B cell (primary cell): ENCODE results near the gene IGFL2. TPM values are rescaled to one million over a fixed set of nuclear protein-coding genes. Genes with fewer than 3 reads are reported as not detected.

ENCODE experiments used
- ATAC-seq: fragments of 200-7000 bp; cut with Tn5 transposase; one replicate; pipeline ENCODE4 v1.10.0; 2021; ENCODE audit warnings: low read depth, mild to moderate bottlenecking, moderate number of reproducible peaks, moderate library complexity
- CTCF ChIA-PET: fragments of 350-600 bp; sonication (Branson Sonifier 250); formaldehyde crosslinking; loops from one replicate; lab custom pipeline; 2021; ENCODE audit warnings: antibody characterized with exemption, inconsistent platforms; lab: Charles Lee
- POLR2A ChIA-PET: fragments of 350-600 bp; sonication (Branson Sonifier 250); formaldehyde crosslinking; loops from one replicate; lab custom pipeline; 2021; ENCODE audit warnings: antibody characterized with exemption; lab: Charles Lee
- DNase-seq: peaks from one replicate; pipeline ENCODE4 v3.0.0; 2013
- H2AFZ ChIP-seq: 2 replicates; pipeline ENCODE4 v1.6.1; 2012; ENCODE audit warnings: mild to moderate bottlenecking, low read depth, low read length; ENCODE audit not compliant: insufficient read depth, poor library complexity, severe bottlenecking
- H3K27ac ChIP-seq, 2 donors: 1 replicate in 1 of 2; 2 replicates in 1 of 2; pipeline ENCODE4 v1.5.1; 2012 to 2013; ENCODE audit warnings: low read length in 2 of 2, mild to moderate bottlenecking in 2 of 2, moderate library complexity in 1 of 2
- H3K27me3 ChIP-seq, 4 experiments: fragments of 200-600 bp in 1 of 4; sonication (generic) in 1 of 4; replicated peaks in 1 of 4; 1 replicate in 2 of 4; 2 replicates in 2 of 4; pipeline versions ENCODE4 v1.6.1 to v1.7.0; 2013 to 2016; ENCODE audit warnings: low read length in 3 of 4, mild to moderate bottlenecking in 2 of 4, mixed read lengths in 1 of 4, moderate library complexity in 1 of 4; ENCODE audit not compliant: insufficient read depth in 4 of 4, control insufficient read depth in 3 of 4; ENCODE audit errors: control extremely low read depth in 1 of 4
- H3K36me3 ChIP-seq, 2 experiments: replicated peaks in 1 of 2; 1 replicate in 1 of 2; 2 replicates in 1 of 2; pipeline versions ENCODE4 v1.6.1 to v1.7.1; 2013; ENCODE audit warnings: low read length in 1 of 2; ENCODE audit not compliant: insufficient read depth in 2 of 2, control insufficient read depth in 1 of 2; ENCODE audit errors: control extremely low read depth in 1 of 2, extremely low read depth in 1 of 2
- H3K4me1 ChIP-seq, 2 donors: fragments of 200-600 bp in 1 of 2; sonication (generic) in 1 of 2; 1 replicate in 1 of 2; 2 replicates in 1 of 2; pipeline versions ENCODE4 v1.5.1 to v1.6.1; 2013 to 2017; ENCODE audit warnings: low read length in 2 of 2; ENCODE audit not compliant: control insufficient read depth in 2 of 2, insufficient read depth in 2 of 2
- H3K4me2 ChIP-seq: replicated peaks from 2 replicates; pipeline ENCODE3; 2012; ENCODE audit warnings: mild to moderate bottlenecking, low read depth, low read length; ENCODE audit not compliant: poor library complexity, severe bottlenecking
- H3K4me3 ChIP-seq, 5 experiments: fragments of 200-600 bp in 1 of 5; sonication (generic) in 1 of 5; 1 replicate in 3 of 5; 2 replicates in 2 of 5; pipeline versions ENCODE4 v1.5.1 to v1.7.0; 2011 to 2016; ENCODE audit warnings: low read length in 4 of 5, mild to moderate bottlenecking in 4 of 5, low read depth in 2 of 5, control low read depth in 1 of 5, moderate library complexity in 1 of 5; ENCODE audit not compliant: insufficient read depth in 1 of 5; ENCODE audit errors: control extremely low read depth in 1 of 5, extremely low read depth in 1 of 5
- H3K79me2 ChIP-seq: fragments of 200-600 bp; sonication (generic); one replicate; pipeline ENCODE4 v1.6.0; 2016; ENCODE audit warnings: low read length; ENCODE audit not compliant: control insufficient read depth, insufficient read depth
- H3K9ac ChIP-seq: fragments of 200-600 bp; sonication (generic); 2 replicates; pipeline ENCODE4 v1.6.1; 2017; ENCODE audit warnings: mild to moderate bottlenecking, low read length, moderate library complexity
- H3K9me3 ChIP-seq, 3 donors: one replicate each; pipeline versions ENCODE4 v1.6.1 to v1.7.1; 2013; ENCODE audit warnings: low read length in 2 of 3; ENCODE audit not compliant: control insufficient read depth in 2 of 3, insufficient read depth in 1 of 3; ENCODE audit errors: control extremely low read depth in 1 of 3
- H4K20me1 ChIP-seq: 2 replicates; pipeline ENCODE4 v1.6.0; 2012; ENCODE audit warnings: mild to moderate bottlenecking, low read length; ENCODE audit not compliant: insufficient read depth, control insufficient read depth, poor library complexity, severe bottlenecking
- H3K27ac Mint-ChIP-seq: one replicate; pipeline ENCODE4 v1.8.0; 2021; ENCODE audit warnings: mixed read lengths
- H3K27me3 Mint-ChIP-seq: one replicate; pipeline ENCODE4 v1.8.0; 2021; ENCODE audit warnings: mixed read lengths
- H3K4me1 Mint-ChIP-seq: one replicate; pipeline ENCODE4 v1.8.0; 2021; ENCODE audit warnings: mixed read lengths
- H3K4me3 Mint-ChIP-seq: one replicate; pipeline ENCODE4 v1.8.0; 2021; ENCODE audit warnings: mixed read lengths
- H3K9me3 Mint-ChIP-seq: one replicate; pipeline ENCODE4 v1.8.0; 2022; ENCODE audit warnings: mixed read lengths; ENCODE audit not compliant: insufficient read depth
- CTCF ChIP-seq: fragments of 200-600 bp; IDR thresholded peaks from one replicate; pipeline ENCODE4 v1.8.0; 2022; ENCODE audit warnings: antibody characterized with exemption, mild to moderate bottlenecking
- EZH2 ChIP-seq: IDR thresholded peaks from 2 replicates; pipeline ENCODE4 v1.6.1; 2012; ENCODE audit warnings: borderline replicate concordance, low read depth, mild to moderate bottlenecking, moderate library complexity, low read length; ENCODE audit not compliant: insufficient read depth, poor library complexity, severe bottlenecking
- WGBS: methylation state at CpG from one replicate; pipeline ENCODE4 v1.1.5; 2013; ENCODE audit warnings: missing lambda C conversion rate; ENCODE audit not compliant: insufficient coverage; 5-methylcytosine and 5-hydroxymethylcytosine counted together
- intact Hi-C: fragments of 100-400 bp; cut with micrococcal nuclease; formaldehyde crosslinking; loops from one replicate; pipeline ENCODE4 v1.10.0; 2022
- polyA plus RNA-seq: library from polyadenylated mRNA; depleted of rRNA; stranded (reverse); fragments of >200 nt; gene quantifications from 2 replicates; pipeline ENCODE4 v1.2.3, GENCODE V29; 2012
- total RNA-seq, 2 donors: library from RNA; stranded (reverse); fragments of 120-200 nt in 1 of 2; gene quantifications; 1 replicate in 1 of 2; 2 replicates in 1 of 2; pipeline versions ENCODE4 v1.2.3 to v1.2.4, GENCODE V29; 2013 to 2022

The IGFL2 gene
- total and polyA plus RNA-seq, 2 donors (not counting 1 experiment from before 2014, with no cell fraction given): not detected

DNA sequence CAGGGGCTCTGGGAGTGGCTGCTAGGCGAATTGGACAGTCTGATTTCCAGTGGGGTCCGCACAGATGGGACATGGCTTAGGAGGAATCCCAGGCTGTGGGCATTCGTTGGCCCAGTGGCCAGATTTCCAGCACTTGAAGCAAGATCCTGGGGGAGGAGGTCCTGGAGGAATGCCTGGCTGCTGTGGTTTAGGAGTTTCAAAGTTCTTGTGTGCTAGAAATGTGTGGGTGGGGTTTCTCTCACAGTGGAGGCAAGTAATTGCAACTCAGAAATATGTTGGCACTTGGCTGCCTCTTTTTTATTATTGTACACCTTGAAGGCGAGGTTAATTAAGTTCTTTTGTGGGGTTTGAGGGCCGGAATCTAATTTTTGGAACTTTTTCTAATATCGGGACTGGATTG is 40.7 kb upstream of the IGFL2 start:
- no peaks in the 10 kb centered on the region for H3K4me1 ChIP-seq
- no peak overlapping the region for H3K9ac ChIP-seq
- H3K27me3 ChIP-seq: peaks cover 0 to 3% (median 1%) of the 10 kb centered on the region in 4 experiments
- H3K4me3 ChIP-seq: no peak overlapping the region
- Mint-ChIP-seq H3K4me3 (no peak overlapping the region), H3K27me3 (peaks cover 8% of the 10 kb centered on the region), H3K27ac (no peak overlapping the region), H3K4me1 (no peaks in the 10 kb centered on the region), H3K9me3 (no peaks in the 10 kb centered on the region)
- intact Hi-C loops: no loop called here
- ATAC-seq (no peak), DNase-seq (no peak)
- H3K36me3 ChIP-seq: no peaks in the 10 kb centered on the region
- TF ChIP-seq EZH2 (no peak), CTCF (no peak)
- ChIA-PET CTCF (no interaction called here), POLR2A (no interaction called here)
- 75% methylated on average over 6 of the region's 6 CpGs for WGBS
- H3K27ac ChIP-seq: no peak overlapping the region
- H4K20me1 ChIP-seq: no peaks in the 10 kb centered on the region
- H3K79me2 ChIP-seq: no peaks in the 10 kb centered on the region
- peaks cover 0 to 1% (median 0%) of the 10 kb centered on the region in 3 donors for H3K9me3 ChIP-seq
- no peak overlapping the region for H3K4me2 ChIP-seq
- no peak overlapping the region for H2AFZ ChIP-seq

GRCh38 chr19:46109876-46110275 is 38.2 kb upstream of the IGFL2 start:
- H3K27ac Mint-ChIP-seq: no peak overlapping the region
- 95% methylated on average over 5 of the region's 6 CpGs for WGBS
- POLR2A ChIA-PET: no interaction called here

More at GRCh38 chr19:46109876-46110275, 38.2 kb upstream of the IGFL2 start:
- Histone ChIP-seq H3K27me3 (peaks cover 0 to 6% (median 3%) of the 10 kb centered on the region in 4 experiments), H3K9me3 (peaks cover 0 to 1% (median 0%) of the 10 kb centered on the region in 3 donors), H4K20me1 (no peaks in the 10 kb centered on the region), H3K4me2 (no peak overlapping the region), H3K27ac (no peak overlapping the region), H3K79me2 (no peaks in the 10 kb centered on the region), H3K4me3 (no peak overlapping the region), H3K9ac (no peak overlapping the region), H3K36me3 (no peaks in the 10 kb centered on the region), H2AFZ (no peak overlapping the region), H3K4me1 (no peaks in the 10 kb centered on the region)
- Mint-ChIP-seq H3K27me3 (peaks cover 28% of the 10 kb centered on the region), H3K4me1 (no peaks in the 10 kb centered on the region), H3K4me3 (no peak overlapping the region), H3K9me3 (no peaks in the 10 kb centered on the region)
- DNase-seq (no peak), ATAC-seq (no peak)
- CTCF ChIA-PET: interaction anchor here (1.1 kb wide), 1 partner anchor 77 kb away, joined by 3 read pairs; no protein-coding TSS in a partner anchor
- intact Hi-C loops: no loop called here
- TF ChIP-seq CTCF (no peak), EZH2 (no peak)
